Measurements from ENCODE around the gene KRT83.

The KRT83 gene

DNA sequence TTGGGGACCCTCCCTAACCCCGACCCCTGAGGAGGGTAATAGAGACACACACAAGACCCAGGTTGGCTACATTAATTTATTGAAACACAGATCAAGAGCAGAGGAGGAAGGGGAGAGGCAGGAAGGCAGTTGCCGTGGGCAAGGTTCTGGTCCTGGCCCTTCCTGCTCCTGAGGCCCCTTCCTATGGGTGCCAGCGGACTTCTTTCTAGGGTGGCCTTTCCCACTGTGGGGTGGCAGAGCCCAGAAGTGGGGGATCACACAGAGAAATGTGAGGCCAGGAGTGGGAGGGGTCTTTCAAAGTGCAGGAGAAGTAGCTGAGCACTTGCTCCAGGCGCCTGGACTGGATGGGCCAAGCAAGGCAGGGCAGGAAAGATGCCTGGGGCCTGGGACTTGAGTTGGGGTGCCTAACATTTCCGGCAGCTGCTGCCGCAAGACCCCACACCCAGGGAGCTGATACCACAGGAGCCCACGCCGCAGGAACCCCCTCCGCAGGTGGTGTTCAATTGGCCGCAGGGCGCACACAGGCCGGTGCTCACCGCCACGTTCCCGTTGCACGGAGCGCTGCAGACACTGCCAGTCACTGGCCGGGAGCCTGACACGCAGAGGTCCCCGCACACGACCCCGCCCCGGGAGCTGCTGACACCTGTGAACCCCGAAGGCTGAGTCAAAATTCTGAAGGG is 35.2 kb downstream of the KRT83 start:
- WGBS (ENCODE audit: extremely low coverage, insufficient coverage, low lambda C conversion rate): no CpG with 5 or more reads among the region's 24 CpGs
- Histone ChIP-seq H3K4me1 (ENCODE audit: control insufficient read depth, low read depth, low read length) (no peaks in the 10 kb centered on the region), H4K8ac (ENCODE audit: low read depth, low read length) (no peak overlapping the region), H3K18ac (ENCODE audit: low read length) (no peak overlapping the region), H3K56ac (ENCODE audit: low read length) (no peak overlapping the region), H3K79me1 (ENCODE audit: low read length) (no peaks in the 10 kb centered on the region), H3K36me3 (ENCODE audit: control insufficient read depth, insufficient read depth, low read length) (no peaks in the 10 kb centered on the region), H2BK15ac (replicated peaks; ENCODE audit: low read depth) (no peak overlapping the region), H3K9ac (ENCODE audit: low read length) (no peak overlapping the region), H2BK5ac (ENCODE audit: low read length) (no peak overlapping the region), H3K4me2 (ENCODE audit: low read length) (no peak overlapping the region), H3K27ac (ENCODE audit: low read depth, low read length) (no peak overlapping the region), H3K23ac (ENCODE audit: low read length) (no peak overlapping the region), H3K27me3 (ENCODE audit: insufficient read depth, low read length, poor library complexity) (no peaks in the 10 kb centered on the region), H3K79me2 (ENCODE audit: control insufficient read depth, insufficient read depth, low read length) (no peaks in the 10 kb centered on the region), H4K5ac (ENCODE audit: low read length) (no peak overlapping the region), H3K4ac (ENCODE audit: low read depth, low read length) (no peak overlapping the region), H2BK120ac (ENCODE audit: low read depth, low read length) (no peak overlapping the region), H2AK5ac (ENCODE audit: low read length) (no peak overlapping the region), H3K4me3 (ENCODE audit: low read length) (no peak overlapping the region)
- no peak for DNase-seq

DNA sequence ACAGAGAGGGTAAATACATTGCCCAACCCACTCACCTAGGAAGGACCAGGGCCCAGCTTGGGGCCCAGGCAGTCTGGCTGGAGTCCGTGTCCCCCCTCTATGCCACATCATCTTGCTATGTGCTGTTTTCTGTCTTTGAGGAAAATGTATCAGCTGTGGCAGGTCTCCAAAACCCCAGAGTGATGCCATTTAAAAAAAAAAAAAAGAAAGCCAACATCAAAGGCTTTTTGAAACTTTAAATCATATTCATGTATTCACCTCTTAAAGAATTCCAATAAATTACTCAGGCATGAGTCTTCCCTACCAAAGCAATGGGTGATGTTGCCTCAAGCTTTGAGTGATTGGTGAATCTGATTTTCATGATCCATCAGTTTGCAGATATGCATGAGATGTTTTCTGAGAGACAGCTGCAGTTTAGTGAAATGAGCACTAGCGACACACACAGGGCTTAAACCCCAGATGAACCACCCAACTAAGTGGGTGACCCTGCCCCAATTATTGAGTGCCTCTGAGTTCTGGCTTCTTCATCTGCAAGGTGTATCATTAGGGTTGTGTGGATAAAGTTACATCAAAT is 35.9 kb downstream of the KRT83 start:
- Histone ChIP-seq H4K5ac (ENCODE audit: low read length) (no peak overlapping the region), H3K36me3 (ENCODE audit: control insufficient read depth, insufficient read depth, low read length) (no peaks in the 10 kb centered on the region)
- WGBS (ENCODE audit: extremely low coverage, insufficient coverage, low lambda C conversion rate): no CpG with 5 or more reads among the region's 2 CpGs

DNA sequence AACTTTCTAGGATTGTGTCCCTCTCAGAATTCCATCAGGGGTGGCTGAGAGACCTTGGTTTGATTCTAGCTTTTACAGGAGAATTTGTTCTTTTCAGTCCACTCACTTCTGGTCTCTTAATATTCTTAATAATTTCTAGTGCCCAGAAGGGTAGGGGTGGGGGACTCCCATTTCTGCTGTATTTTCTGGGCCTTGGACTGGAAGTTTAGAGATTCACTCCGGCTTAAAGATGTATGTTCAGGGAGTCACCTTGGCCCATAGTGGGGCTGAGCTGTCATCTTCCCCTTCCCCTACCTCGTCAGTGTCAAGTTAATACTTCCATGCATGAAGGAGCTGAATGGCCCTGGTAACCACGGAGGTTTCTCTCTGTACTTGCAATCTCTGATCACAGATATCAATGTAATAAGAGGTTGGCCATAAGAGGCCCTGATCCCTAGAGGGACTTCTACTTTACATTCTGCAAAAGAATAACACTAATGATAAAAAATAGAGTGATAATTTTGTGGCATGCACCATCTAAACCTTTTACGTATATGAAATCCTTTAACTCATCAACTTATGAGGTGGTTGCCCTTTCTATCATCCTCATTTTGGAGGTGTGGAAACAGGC is 36.5 kb downstream of the KRT83 start:
- Histone ChIP-seq H3K23ac (ENCODE audit: low read length) (no peak overlapping the region), H3K79me1 (ENCODE audit: low read length) (no peaks in the 10 kb centered on the region), H3K79me2 (ENCODE audit: control insufficient read depth, insufficient read depth, low read length) (no peaks in the 10 kb centered on the region), H2AK5ac (ENCODE audit: low read length) (no peak overlapping the region), H2BK15ac (replicated peaks; ENCODE audit: low read depth) (no peak overlapping the region), H3K9ac (ENCODE audit: low read length) (no peak overlapping the region), H3K27me3 (ENCODE audit: insufficient read depth, low read length, poor library complexity) (no peaks in the 10 kb centered on the region), H2BK120ac (ENCODE audit: low read depth, low read length) (no peak overlapping the region), H3K27ac (ENCODE audit: low read depth, low read length) (no peak overlapping the region), H4K5ac (ENCODE audit: low read length) (no peak overlapping the region), H3K56ac (ENCODE audit: low read length) (no peak overlapping the region), H3K4ac (ENCODE audit: low read depth, low read length) (no peak overlapping the region), H2BK5ac (ENCODE audit: low read length) (no peak overlapping the region), H3K36me3 (ENCODE audit: control insufficient read depth, insufficient read depth, low read length) (no peaks in the 10 kb centered on the region), H3K18ac (ENCODE audit: low read length) (no peak overlapping the region), H4K8ac (ENCODE audit: low read depth, low read length) (no peak overlapping the region), H3K4me1 (ENCODE audit: control insufficient read depth, low read depth, low read length) (no peaks in the 10 kb centered on the region), H3K4me3 (ENCODE audit: low read length) (no peak overlapping the region), H3K4me2 (ENCODE audit: low read length) (no peak overlapping the region)
- DNase-seq: no peak
- no CpG with 5 or more reads among the region's 4 CpGs for WGBS (ENCODE audit: extremely low coverage, insufficient coverage, low lambda C conversion rate)

More for the DNA sequence above, 35.9 kb downstream of the KRT83 start:
- H2BK120ac ChIP-seq (ENCODE audit: low read depth, low read length): no peak overlapping the region
- H2AK5ac ChIP-seq (ENCODE audit: low read length): no peak overlapping the region
- H2BK5ac ChIP-seq (ENCODE audit: low read length): no peak overlapping the region
- no peak for DNase-seq
- H3K4ac ChIP-seq (ENCODE audit: low read depth, low read length): no peak overlapping the region
- H3K18ac ChIP-seq (ENCODE audit: low read length): no peak overlapping the region
- H2BK15ac ChIP-seq (replicated peaks; ENCODE audit: low read depth): no peak overlapping the region
- no peaks in the 10 kb centered on the region for H3K4me1 ChIP-seq (ENCODE audit: control insufficient read depth, low read depth, low read length)
- H3K9ac ChIP-seq (ENCODE audit: low read length): no peak overlapping the region
- H3K79me1 ChIP-seq (ENCODE audit: low read length): no peaks in the 10 kb centered on the region
- H3K23ac ChIP-seq (ENCODE audit: low read length): no peak overlapping the region
- no peak overlapping the region for H3K4me2 ChIP-seq (ENCODE audit: low read length)
- no peaks in the 10 kb centered on the region for H3K27me3 ChIP-seq (ENCODE audit: insufficient read depth, low read length, poor library complexity)
- H3K27ac ChIP-seq (ENCODE audit: low read depth, low read length): no peak overlapping the region
- H3K79me2 ChIP-seq (ENCODE audit: control insufficient read depth, insufficient read depth, low read length): no peaks in the 10 kb centered on the region
- no peak overlapping the region for H4K8ac ChIP-seq (ENCODE audit: low read depth, low read length)
- no peak overlapping the region for H3K4me3 ChIP-seq (ENCODE audit: low read length)
- no peak overlapping the region for H3K56ac ChIP-seq (ENCODE audit: low read length)

DNA sequence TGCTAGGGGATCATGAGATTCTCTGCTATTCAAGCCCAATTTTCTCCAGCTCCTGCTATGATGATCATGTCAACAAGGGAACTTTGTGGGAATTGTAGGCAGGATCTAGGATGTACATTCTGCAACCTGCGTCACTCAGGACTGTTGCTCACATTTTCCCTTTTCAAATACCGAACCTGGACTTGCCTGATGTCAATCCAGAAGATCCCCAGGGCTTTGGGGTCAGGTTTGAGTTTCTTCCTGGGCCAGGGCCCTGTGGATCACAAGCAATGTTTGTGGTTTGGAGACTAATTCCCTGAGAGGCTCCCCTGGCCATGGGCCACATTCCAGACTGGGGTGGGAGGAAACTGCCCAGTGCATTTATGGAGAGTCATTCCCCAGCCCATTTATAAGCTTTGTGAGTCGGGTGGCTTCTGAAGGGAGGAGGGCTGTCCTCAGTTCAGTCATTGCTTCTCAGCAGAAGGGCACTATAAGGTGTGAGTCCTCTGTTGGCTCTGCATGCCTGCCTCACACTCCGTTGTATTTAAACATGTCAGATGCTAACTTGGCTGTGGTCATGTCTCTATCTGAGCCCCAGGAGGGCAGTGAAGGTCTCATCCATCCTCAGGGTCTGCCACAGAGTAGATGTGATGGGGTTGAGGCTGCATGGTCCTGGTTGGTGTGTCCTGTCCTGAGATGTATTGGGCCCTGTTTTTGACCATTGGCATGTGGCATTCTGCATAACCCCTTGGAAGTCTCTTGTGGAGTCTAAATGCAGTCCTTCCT is 40.2 kb downstream of the KRT83 start:
- Histone ChIP-seq H3K23ac (ENCODE audit: low read length) (no peak overlapping the region), H2BK5ac (ENCODE audit: low read length) (no peak overlapping the region), H2BK15ac (replicated peaks; ENCODE audit: low read depth) (no peak overlapping the region), H3K56ac (ENCODE audit: low read length) (no peak overlapping the region), H2AK5ac (ENCODE audit: low read length) (no peak overlapping the region), H3K27me3 (ENCODE audit: insufficient read depth, low read length, poor library complexity) (no peaks in the 10 kb centered on the region), H3K4ac (ENCODE audit: low read depth, low read length) (no peak overlapping the region), H3K4me3 (ENCODE audit: low read length) (no peak overlapping the region), H3K27ac (ENCODE audit: low read depth, low read length) (no peak overlapping the region), H4K8ac (ENCODE audit: low read depth, low read length) (no peak overlapping the region), H2BK120ac (ENCODE audit: low read depth, low read length) (no peak overlapping the region), H3K18ac (ENCODE audit: low read length) (no peak overlapping the region), H3K4me2 (ENCODE audit: low read length) (no peak overlapping the region), H3K79me2 (ENCODE audit: control insufficient read depth, insufficient read depth, low read length) (no peaks in the 10 kb centered on the region), H3K9ac (ENCODE audit: low read length) (no peak overlapping the region), H4K5ac (ENCODE audit: low read length) (no peak overlapping the region), H3K79me1 (ENCODE audit: low read length) (no peaks in the 10 kb centered on the region), H3K4me1 (ENCODE audit: control insufficient read depth, low read depth, low read length) (no peaks in the 10 kb centered on the region), H3K36me3 (ENCODE audit: control insufficient read depth, insufficient read depth, low read length) (no peaks in the 10 kb centered on the region)
- WGBS (ENCODE audit: extremely low coverage, insufficient coverage, low lambda C conversion rate): no CpG with 5 or more reads among the region's 4 CpGs
- no peak for DNase-seq

DNA sequence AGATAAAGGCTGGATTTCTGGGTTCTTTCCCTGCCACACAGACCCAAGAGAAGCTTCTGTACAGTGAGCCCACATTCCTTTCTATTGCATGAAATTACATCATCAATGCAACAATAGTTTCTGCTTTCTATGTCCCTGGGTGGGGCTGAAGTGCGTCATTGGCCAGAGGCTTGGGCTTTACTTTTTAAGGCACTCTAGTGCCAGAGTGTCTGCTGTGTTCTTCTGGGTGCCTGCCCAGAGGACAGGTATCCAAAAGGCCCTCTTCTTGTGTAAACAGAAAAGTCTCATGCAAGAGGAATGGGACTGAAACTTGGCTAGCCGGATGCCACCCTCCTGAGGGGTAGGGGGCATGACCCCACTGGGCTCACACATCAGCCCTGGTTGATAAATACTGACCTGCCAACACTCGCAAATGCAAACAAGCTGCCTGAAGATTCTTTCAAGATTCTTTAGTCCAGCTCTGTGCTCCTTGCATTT is 40.8 kb downstream of the KRT83 start:
- no peak for DNase-seq
- no peak overlapping the region for H2BK120ac ChIP-seq (ENCODE audit: low read depth, low read length)
- no peak overlapping the region for H3K23ac ChIP-seq (ENCODE audit: low read length)
- WGBS (ENCODE audit: extremely low coverage, insufficient coverage, low lambda C conversion rate): no CpG with 5 or more reads among the region's 3 CpGs
- H3K56ac ChIP-seq (ENCODE audit: low read length): no peak overlapping the region
- no peaks in the 10 kb centered on the region for H3K4me1 ChIP-seq (ENCODE audit: control insufficient read depth, low read depth, low read length)
- H3K18ac ChIP-seq (ENCODE audit: low read length): no peak overlapping the region
- no peak overlapping the region for H3K9ac ChIP-seq (ENCODE audit: low read length)
- no peaks in the 10 kb centered on the region for H3K36me3 ChIP-seq (ENCODE audit: control insufficient read depth, insufficient read depth, low read length)
- no peaks in the 10 kb centered on the region for H3K79me1 ChIP-seq (ENCODE audit: low read length)
- no peak overlapping the region for H2BK15ac ChIP-seq (replicated peaks; ENCODE audit: low read depth)
- no peak overlapping the region for H3K4ac ChIP-seq (ENCODE audit: low read depth, low read length)
- H3K27me3 ChIP-seq (ENCODE audit: insufficient read depth, low read length, poor library complexity): no peaks in the 10 kb centered on the region
- no peak overlapping the region for H3K4me3 ChIP-seq (ENCODE audit: low read length)
- H3K4me2 ChIP-seq (ENCODE audit: low read length): no peak overlapping the region
- no peak overlapping the region for H4K5ac ChIP-seq (ENCODE audit: low read length)
- no peak overlapping the region for H2BK5ac ChIP-seq (ENCODE audit: low read length)
- no peak overlapping the region for H4K8ac ChIP-seq (ENCODE audit: low read depth, low read length)
- H3K27ac ChIP-seq (ENCODE audit: low read depth, low read length): no peak overlapping the region
- H2AK5ac ChIP-seq (ENCODE audit: low read length): no peak overlapping the region
- H3K79me2 ChIP-seq (ENCODE audit: control insufficient read depth, insufficient read depth, low read length): no peaks in the 10 kb centered on the region
